Activated naive CD4-positive, alpha-beta T cell treated with anti-CD3 and anti-CD28 coated beads, Interleukin-2, amount 50 U/mL, for 72 hours (primary cell): ENCODE results near the gene HSD17B1. TPM values are rescaled to one million over a fixed set of nuclear protein-coding genes. Genes with fewer than 3 reads are reported as not detected.

Experiments used
- ATAC-seq, 2 donors: fragments of 150-1000 bp; cut with Tn5 transposase; 2 replicates each; pipeline ENCODE4 v1.10.0; 2021; ENCODE audit warnings: mild to moderate bottlenecking in 2 of 2, moderate library complexity in 2 of 2
- DNase-seq, 2 donors: peaks; one replicate each; pipeline ENCODE4 v3.0.0; 2021 to 2022; ENCODE audit warnings: low spot score in 2 of 2
- H3K27ac Mint-ChIP-seq, 2 donors: one replicate each; pipeline ENCODE4 v1.8.0; 2022; ENCODE audit warnings: mild to moderate bottlenecking in 2 of 2, mixed read lengths in 2 of 2
- H3K36me3 Mint-ChIP-seq, 2 donors: one replicate each; pipeline ENCODE4 v1.8.0; 2022; ENCODE audit warnings: mixed read lengths in 2 of 2
- H3K9me3 Mint-ChIP-seq, 2 donors: one replicate each; pipeline ENCODE4 v1.8.0; 2022; ENCODE audit warnings: mixed read lengths in 2 of 2
- total RNA-seq, 2 donors: library from RNA; stranded (reverse); gene quantifications; one replicate each; pipeline ENCODE4 v1.2.3, GENCODE V29; 2022

HSD17B1 gene
- total RNA-seq, 2 donors from 2014 or later = 0.76 to 1.7 TPM

DNA sequence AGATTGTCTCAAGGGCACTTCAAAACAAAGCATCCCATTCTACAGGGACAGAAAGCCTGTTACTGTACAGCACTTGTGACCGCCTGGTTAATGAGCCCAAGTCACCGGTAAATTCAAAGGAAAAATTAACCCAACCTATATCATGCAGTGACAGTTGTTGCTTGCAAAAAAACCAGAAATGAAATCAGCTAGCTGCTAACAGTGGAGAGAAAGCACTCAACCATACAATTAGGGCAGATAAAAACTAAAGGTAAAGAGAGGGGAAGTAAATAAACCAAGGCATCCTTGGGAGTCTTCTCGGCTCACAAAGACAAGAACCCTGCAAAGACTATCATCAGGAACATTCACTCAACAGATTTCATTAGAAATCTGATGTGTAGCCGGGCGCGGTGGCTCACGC, 50.6 kb downstream of the HSD17B1 start:
- ATAC-seq (no peak), DNase-seq (no peak)
- Mint-ChIP-seq H3K27ac (no peak overlapping the region), H3K36me3 (peaks cover under 1 to 11% of the 10 kb centered on the region in 2 donors), H3K9me3 (no peaks in the 10 kb centered on the region)

Other genes starting within 250 kb of the HSD17B1 start
- 100 to 1,000 TPM; 189 to 505 TPM for gene STAT3, start 164.5 kb upstream of the HSD17B1 start, total RNA-seq
- 1 to 10 TPM in 1 of 2 donors, under 1 TPM in 1; 0.11 to 9.4 TPM for gene CAVIN1, start 129.7 kb upstream of the HSD17B1 start, total RNA-seq
- 10 to 100 TPM; 14.9 to 25.5 TPM for gene ATP6V0A1, start 94.0 kb upstream of the HSD17B1 start, total RNA-seq
- gene NAGLU, start 16.7 kb upstream of the HSD17B1 start, total RNA-seq = 10 to 100 TPM; 13.1 to 16.9 TPM
- gene COASY, start 9.2 kb downstream of the HSD17B1 start, total RNA-seq = 100 to 1,000 TPM in 1 of 2 donors, 10 to 100 TPM in 1; 86.4 to 124 TPM
- 10 to 100 TPM; 44.3 to 60.5 TPM for gene MLX, start 14.2 kb downstream of the HSD17B1 start, total RNA-seq
- gene PSMC3IP, start 24.8 kb downstream of the HSD17B1 start, total RNA-seq = 10 to 100 TPM; 24.7 to 52.5 TPM
- gene RETREG3, start 56.5 kb downstream of the HSD17B1 start, total RNA-seq = 10 to 100 TPM; 39.4 to 44.8 TPM
- gene TUBG1, start 56.8 kb downstream of the HSD17B1 start, total RNA-seq = 100 to 1,000 TPM in 1 of 2 donors, 10 to 100 TPM in 1; 56.3 to 151 TPM
- 10 to 100 TPM; 12.7 to 23.3 TPM for gene TUBG2, start 106.4 kb downstream of the HSD17B1 start, total RNA-seq
- gene PLEKHH3, start 124.1 kb downstream of the HSD17B1 start, total RNA-seq = 1 to 10 TPM; 1.2 to 2.9 TPM
- gene CCR10, start 128.9 kb downstream of the HSD17B1 start, total RNA-seq = 1 to 10 TPM in 1 of 2 donors, under 1 TPM in 1; 0.78 to 1.0 TPM
- gene CNTNAP1, start 129.6 kb downstream of the HSD17B1 start, total RNA-seq = 1 to 10 TPM in 1 of 2 donors, under 1 TPM in 1; 0.43 to 4.4 TPM
- gene EZH1, start 192.1 kb downstream of the HSD17B1 start, total RNA-seq = 10 to 100 TPM; 34.2 to 56.9 TPM
- gene RAMP2, start 208.3 kb downstream of the HSD17B1 start, total RNA-seq = not detected
- gene VPS25, start 220.5 kb downstream of the HSD17B1 start, total RNA-seq = 10 to 100 TPM; 58.4 to 62.2 TPM
- 1 to 10 TPM in 1 of 2 donors, under 1 TPM in 1; 0.56 to 1.7 TPM for gene WNK4, start 227.7 kb downstream of the HSD17B1 start, total RNA-seq
- 10 to 100 TPM; 14.8 to 32.7 TPM for gene COA3, start 245.8 kb downstream of the HSD17B1 start, total RNA-seq
- under 1 TPM in 1 of 2 donors, not detected in 1; 0.43 TPM for gene CNTD1, start 245.9 kb downstream of the HSD17B1 start, total RNA-seq